H1 (cell line): ENCODE measurements around the gene SCAPER. TPM values are rescaled to one million over a fixed set of nuclear protein-coding genes. Genes with fewer than 3 reads are reported as not detected.

ENCODE experiments used
- CTCF ChIA-PET: fragments of 300-600 bp; sonication (Branson Sonifier 250); formaldehyde crosslinking; loops from one replicate; lab custom pipeline; 2021; ENCODE audit not compliant: partially characterized antibody; lab: Charles Lee
- POLR2A ChIA-PET: fragments of 300-600 bp; sonication (Branson Sonifier 250); formaldehyde crosslinking; loops from one replicate; lab custom pipeline; 2021; ENCODE audit warnings: inconsistent platforms; ENCODE audit not compliant: partially characterized antibody; lab: Charles Lee
- DNase-seq, 2 experiments: peaks; one replicate each; pipeline versions ENCODE4 v3.0.0 to v3.0.0-alpha.2; 2010 to 2022; ENCODE audit warnings: low spot score in 2 of 2, low read depth in 1 of 2, mixed read lengths in 1 of 2
- FAIRE-seq: peaks from 2 replicates; lab custom pipeline; 2011; peaks lifted over from hg19 to GRCh38; lab: Jason Lieb, UNC
- H2AFZ ChIP-seq: 2 replicates; pipeline ENCODE4 v1.8.1; 2012; ENCODE audit warnings: low read length, inconsistent platforms
- H2AK5ac ChIP-seq: 2 replicates; pipeline ENCODE4 v1.6.1; 2013; ENCODE audit warnings: low read depth, low read length
- H2BK120ac ChIP-seq: replicated peaks from 2 replicates; pipeline ENCODE3; 2013; ENCODE audit warnings: low read depth, low read length, inconsistent platforms
- H2BK12ac ChIP-seq: 2 replicates; pipeline ENCODE4 v1.6.1; 2013; ENCODE audit warnings: low read depth, low read length
- H2BK15ac ChIP-seq: 2 replicates; pipeline ENCODE4 v1.6.1; 2013; ENCODE audit warnings: low read length
- H2BK20ac ChIP-seq: 2 replicates; pipeline ENCODE4 v1.6.1; 2013; ENCODE audit warnings: low read length
- H2BK5ac ChIP-seq: 2 replicates; pipeline ENCODE4 v1.6.1; 2013; ENCODE audit warnings: low read depth, low read length
- H3K14ac ChIP-seq: 2 replicates; pipeline ENCODE4 v1.6.1; 2013; ENCODE audit warnings: inconsistent platforms; ENCODE audit not compliant: insufficient read length
- H3K18ac ChIP-seq: 2 replicates; pipeline ENCODE4 v1.6.1; 2013; ENCODE audit warnings: low read length; ENCODE audit errors: extremely low read depth
- H3K23ac ChIP-seq: 2 replicates; pipeline ENCODE4 v1.6.1; 2013; ENCODE audit warnings: inconsistent platforms; ENCODE audit not compliant: insufficient read length
- H3K23me2 ChIP-seq: 2 replicates; pipeline ENCODE4 v1.6.1; 2013; ENCODE audit warnings: low read depth, low read length
- H3K27ac ChIP-seq: 2 replicates; pipeline ENCODE4 v1.6.1; 2011; ENCODE audit warnings: low read depth, low read length, inconsistent platforms
- H3K27me3 ChIP-seq, 4 experiments: replicated peaks in 1 of 4; 1 replicate in 1 of 4; 2 replicates in 3 of 4; pipeline versions ENCODE4 v1.6.1 to v1.8.1; 2011 to 2013; ENCODE audit warnings: low read length in 3 of 4, mild to moderate bottlenecking in 3 of 4, inconsistent platforms in 2 of 4, mixed read lengths in 2 of 4, moderate library complexity in 1 of 4; ENCODE audit not compliant: control insufficient read depth in 3 of 4, insufficient read depth in 3 of 4; ENCODE audit errors: extremely low read depth in 1 of 4
- H3K36me3 ChIP-seq, 4 experiments: 2 replicates each; pipeline versions ENCODE4 v1.6.1 to v1.8.1; 2011 to 2013; ENCODE audit warnings: mild to moderate bottlenecking in 4 of 4, low read length in 3 of 4, moderate library complexity in 2 of 4, control low read depth in 1 of 4, inconsistent platforms in 1 of 4; ENCODE audit not compliant: insufficient read depth in 4 of 4, control insufficient read depth in 2 of 4
- H3K4ac ChIP-seq: replicated peaks from 2 replicates; pipeline ENCODE3; 2013; ENCODE audit warnings: low read length, low read depth, mixed read lengths, inconsistent platforms; ENCODE audit not compliant: insufficient read length
- H3K4me1 ChIP-seq, 4 experiments: replicated peaks in 1 of 4; 1 replicate in 1 of 4; 2 replicates in 3 of 4; pipeline versions ENCODE4 v1.6.1 to v1.8.1; 2011 to 2013; ENCODE audit warnings: low read length in 3 of 4, inconsistent platforms in 2 of 4, mixed read lengths in 1 of 4; ENCODE audit not compliant: insufficient read depth in 4 of 4, control insufficient read depth in 3 of 4
- H3K4me2 ChIP-seq, 2 experiments: 2 replicates each; pipeline versions ENCODE4 v1.6.1 to v1.8.1; 2011 to 2013; ENCODE audit warnings: low read depth in 2 of 2, low read length in 2 of 2, control low read depth in 1 of 2, inconsistent platforms in 1 of 2, mild to moderate bottlenecking in 1 of 2; ENCODE audit not compliant: insufficient read depth in 1 of 2
- H3K4me3 ChIP-seq, 4 experiments: fragments of 200-600, 300-600 bp in 1 of 4; sonication (generic), shearing (Covaris generic), sonication (Bioruptor Twin) in 1 of 4; 2 replicates each; pipeline versions ENCODE4 v1.5.1 to v1.8.1; 2011 to 2016; ENCODE audit warnings: low read length in 4 of 4, low read depth in 3 of 4, control low read depth in 2 of 4, inconsistent platforms in 2 of 4, mild to moderate bottlenecking in 2 of 4, mixed read lengths in 1 of 4, moderate library complexity in 1 of 4; ENCODE audit not compliant: insufficient read depth in 2 of 4; ENCODE audit errors: extremely low read depth in 1 of 4
- H3K56ac ChIP-seq: replicated peaks from 2 replicates; pipeline ENCODE3; 2013; ENCODE audit warnings: low read depth, mild to moderate bottlenecking, mixed read lengths, low read length, inconsistent platforms; ENCODE audit not compliant: insufficient read length
- H3K79me1 ChIP-seq: 2 replicates; pipeline ENCODE4 v1.6.1; 2013; ENCODE audit warnings: low read depth, low read length, control low read depth
- H3K79me2 ChIP-seq, 2 experiments: 2 replicates each; pipeline versions ENCODE4 v1.6.1 to v1.8.1; 2012 to 2013; ENCODE audit warnings: low read length in 2 of 2, mild to moderate bottlenecking in 2 of 2, inconsistent platforms in 1 of 2; ENCODE audit not compliant: insufficient read depth in 2 of 2, control insufficient read depth in 1 of 2
- H3K9ac ChIP-seq, 4 experiments: replicated peaks in 1 of 4; 1 replicate in 1 of 4; 2 replicates in 3 of 4; pipeline versions ENCODE4 v1.6.1 to v1.8.1; 2011 to 2013; ENCODE audit warnings: low read depth in 3 of 4, low read length in 3 of 4, control low read depth in 2 of 4, mild to moderate bottlenecking in 2 of 4, moderate library complexity in 2 of 4, inconsistent platforms in 1 of 4; ENCODE audit errors: extremely low read depth in 1 of 4
- H3K9me3 ChIP-seq, 2 experiments: 2 replicates each; pipeline versions ENCODE4 v1.6.1 to v1.8.1; 2012 to 2013; ENCODE audit warnings: mild to moderate bottlenecking in 2 of 2, moderate library complexity in 2 of 2, control low read depth in 1 of 2, inconsistent platforms in 1 of 2, low read depth in 1 of 2, low read length in 1 of 2, mixed read lengths in 1 of 2; ENCODE audit not compliant: insufficient read depth in 2 of 2
- H4K20me1 ChIP-seq, 2 experiments: replicated peaks in 1 of 2; 2 replicates each; pipeline versions ENCODE3 to v1.8.1; 2011 to 2013; ENCODE audit warnings: inconsistent platforms in 2 of 2, low read length in 2 of 2, mild to moderate bottlenecking in 1 of 2; ENCODE audit not compliant: insufficient read depth in 2 of 2, control insufficient read depth in 1 of 2
- H4K5ac ChIP-seq: 2 replicates; pipeline ENCODE4 v1.6.1; 2013; ENCODE audit warnings: low read length, low read depth, mixed read lengths, inconsistent platforms; ENCODE audit not compliant: insufficient read length
- H4K8ac ChIP-seq: 2 replicates; pipeline ENCODE4 v1.8.0; 2013; ENCODE audit warnings: mild to moderate bottlenecking, moderate library complexity, low read length, inconsistent platforms; ENCODE audit not compliant: insufficient read depth; ENCODE audit errors: extremely low read depth
- H4K91ac ChIP-seq: replicated peaks from 2 replicates; pipeline ENCODE3; 2013; ENCODE audit warnings: low read length, mixed read lengths, inconsistent platforms; ENCODE audit not compliant: insufficient read length
- BACH1 ChIP-seq: IDR thresholded peaks from 2 replicates; pipeline ENCODE4 v1.6.1; 2012; ENCODE audit warnings: low read length, improper control_type of control experiment
- KDM1A ChIP-seq: fragments of 200-600, 300-600 bp; sonication (generic); IDR thresholded peaks from 2 replicates; pipeline ENCODE4 v1.7.1; 2016; ENCODE audit warnings: mild to moderate bottlenecking, low read length, borderline replicate concordance
- POU5F1 ChIP-seq: IDR thresholded peaks from 2 replicates; pipeline ENCODE4 v1.6.1; 2011; ENCODE audit warnings: low read depth, mild to moderate bottlenecking, low read length, moderate library complexity
- RAD21 ChIP-seq, 2 experiments: IDR thresholded peaks in 1 of 2; conservative IDR thresholded peaks in 1 of 2; 2 replicates each; pipeline ENCODE4 v1.6.1; 2011; ENCODE audit warnings: low read depth in 2 of 2, low read length in 2 of 2, improper control_type of control experiment in 1 of 2, inconsistent platforms in 1 of 2, mild to moderate bottlenecking in 1 of 2, moderate library complexity in 1 of 2
- SIX5 ChIP-seq: IDR thresholded peaks from 2 replicates; pipeline ENCODE4 v1.6.1; 2011; ENCODE audit warnings: mild to moderate bottlenecking, low read depth, low read length
- SP1 ChIP-seq: IDR thresholded peaks from 2 replicates; pipeline ENCODE4 v1.6.1; 2011; ENCODE audit warnings: low read depth, low read length
- SRF ChIP-seq: IDR thresholded peaks from 2 replicates; pipeline ENCODE4 v1.6.1; 2011; ENCODE audit warnings: mild to moderate bottlenecking, low read depth, low read length, moderate library complexity
- TEAD4 ChIP-seq: IDR thresholded peaks from 2 replicates; pipeline ENCODE4 v1.6.1; 2012; ENCODE audit warnings: low read depth, low read length, inconsistent platforms, mixed read lengths
- polyA plus RNA-seq, 7 experiments: library from polyadenylated mRNA; depleted of rRNA in 3 of 7; stranded (reverse) in 5 of 7; unstranded in 2 of 7; fragments of >200 nt in 5 of 7; fragments of 200-250 nt in 2 of 7; gene quantifications; 1 replicate in 5 of 7; 2 replicates in 1 of 7; 4 replicates in 1 of 7; pipeline versions ENCODE4 v1.2.1 to v1.2.3, GENCODE V29; 2011 to 2013; ENCODE audit warnings: missing spikeins in 2 of 7, mixed read lengths in 2 of 7
- total RNA-seq: library from RNA; stranded (reverse); fragmentation: NEBNext Ultra II Directional; extraction: Animal tissue kit (Norgen Biotek cat#: 25700); gene quantifications from 2 replicates; pipeline ENCODE4 v1.2.1, GENCODE V29; 2021
- TF ChIP-seq, protein P1 (sequence below): IDR thresholded peaks from 2 replicates; pipeline ENCODE4 v1.6.1; 2012; ENCODE audit warnings: inconsistent platforms
- TF ChIP-seq, protein P2 (sequence below): IDR thresholded peaks from 2 replicates; pipeline ENCODE4 v1.6.1; 2012; ENCODE audit warnings: low read length, inconsistent platforms

Gene SCAPER
- total and polyA plus RNA-seq, 2 of the 8 experiments (the other 6 are each of a cell fraction or from before 2014, with no cell fraction given): 1.6 to 6.8 TPM

DNA sequence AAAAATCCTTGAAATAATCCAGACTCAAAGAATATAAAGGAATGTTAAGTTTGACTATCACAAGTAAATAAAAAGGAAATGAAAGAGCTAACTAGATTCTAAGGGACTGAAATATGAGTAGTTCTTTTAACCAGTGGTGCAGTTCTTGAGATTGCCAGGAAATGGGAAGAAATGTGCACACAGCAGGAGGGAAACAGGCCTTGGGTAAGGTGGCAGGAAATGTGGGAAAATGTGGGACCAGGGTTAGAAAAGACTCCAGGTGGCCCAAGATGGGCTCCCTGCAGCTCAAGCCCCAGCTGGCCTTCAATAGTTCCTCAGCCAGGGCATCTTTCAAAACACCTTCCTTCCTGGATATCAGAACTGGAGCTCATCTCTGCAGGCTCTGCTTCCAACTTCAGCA, 387.2 kb downstream of the SCAPER start:
- Histone ChIP-seq H3K18ac (no peak overlapping the region), H3K14ac (no peak overlapping the region), H3K4me1 (no peaks in the 10 kb centered on the region; a peak in 1 of 7 replicates), H3K4ac (no peak overlapping the region), H2BK12ac (no peak overlapping the region), H3K27ac (no peak overlapping the region), H4K8ac (no peak overlapping the region), H3K27me3 (no peaks in the 10 kb centered on the region), H2BK5ac (no peak overlapping the region), H3K79me2 (no peaks in the 10 kb centered on the region), H3K9me3 (no peaks in the 10 kb centered on the region), H3K4me2 (no peak overlapping the region), H4K91ac (no peak overlapping the region), H2AFZ (no peak overlapping the region), H3K56ac (no peak overlapping the region), H3K23ac (no peak overlapping the region), H2AK5ac (no peak overlapping the region), H4K20me1 (no peaks in the 10 kb centered on the region), H3K9ac (no peak overlapping the region), H3K23me2 (no peaks in the 10 kb centered on the region), H3K79me1 (no peaks in the 10 kb centered on the region), H2BK120ac (no peak overlapping the region), H3K36me3 (no peaks in the 10 kb centered on the region), H4K5ac (no peak overlapping the region), H3K4me3 (no peak overlapping the region), H2BK15ac (no peak overlapping the region), H2BK20ac (no peak overlapping the region)
- ChIA-PET POLR2A (interaction anchor here (1.8 kb wide), 1 partner anchor 10 kb away, joined by 3 read pairs; no protein-coding TSS in a partner anchor), CTCF (interaction anchor here (0.5 to 1.3 kb wide), 3 partner anchors 10 to 400 kb away, joined by 3 to 4 read pairs (median 3); no protein-coding TSS in a partner anchor)
- TF ChIP-seq, protein P1, sequence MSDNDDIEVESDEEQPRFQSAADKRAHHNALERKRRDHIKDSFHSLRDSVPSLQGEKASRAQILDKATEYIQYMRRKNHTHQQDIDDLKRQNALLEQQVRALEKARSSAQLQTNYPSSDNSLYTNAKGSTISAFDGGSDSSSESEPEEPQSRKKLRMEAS: no peak
- TF ChIP-seq BACH1 (no peak), SIX5 (no peak), SRF (no peak), TEAD4 (no peak), KDM1A (no peak), RAD21 (IDR thresholded peaks at IDR 0.05 in 1 of 2, conservative IDR thresholded peaks at IDR 0.05 in 1 of 2; ENCODE audit: low read depth in 2 of 2, low read length in 2 of 2) (no peak), POU5F1 (no peak), SP1 (no peak)
- TF ChIP-seq, protein P2, sequence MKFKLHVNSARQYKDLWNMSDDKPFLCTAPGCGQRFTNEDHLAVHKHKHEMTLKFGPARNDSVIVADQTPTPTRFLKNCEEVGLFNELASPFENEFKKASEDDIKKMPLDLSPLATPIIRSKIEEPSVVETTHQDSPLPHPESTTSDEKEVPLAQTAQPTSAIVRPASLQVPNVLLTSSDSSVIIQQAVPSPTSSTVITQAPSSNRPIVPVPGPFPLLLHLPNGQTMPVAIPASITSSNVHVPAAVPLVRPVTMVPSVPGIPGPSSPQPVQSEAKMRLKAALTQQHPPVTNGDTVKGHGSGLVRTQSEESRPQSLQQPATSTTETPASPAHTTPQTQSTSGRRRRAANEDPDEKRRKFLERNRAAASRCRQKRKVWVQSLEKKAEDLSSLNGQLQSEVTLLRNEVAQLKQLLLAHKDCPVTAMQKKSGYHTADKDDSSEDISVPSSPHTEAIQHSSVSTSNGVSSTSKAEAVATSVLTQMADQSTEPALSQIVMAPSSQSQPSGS: no peak
- FAIRE-seq (no peak), DNase-seq (no peak)
